ENCODE measurements around the gene TNFSF15.

The TNFSF15 gene

GRCh38 chr9:114754581-114754980 is 51.3 kb downstream of the TNFSF15 start:
- TF ChIP-seq EZH2phosphoT487 (conservative IDR thresholded peaks at IDR 0.05; ENCODE audit: low read length) (no peak), CTCF (IDR thresholded peaks at IDR 0.05; ENCODE audit: insufficient read depth, low read length, poor library complexity, severe bottlenecking) (no peak)
- no peaks in the 10 kb centered on the region for H3K36me3 ChIP-seq (ENCODE audit: low read length)
- no peak overlapping the region for H3K4me3 ChIP-seq (ENCODE audit: insufficient read depth, low read length, poor library complexity, severe bottlenecking)
- H3K79me2 ChIP-seq (ENCODE audit: insufficient read depth, low read length), result no peaks in the 10 kb centered on the region
- H4K20me1 ChIP-seq (ENCODE audit: low read depth, low read length), result no peaks in the 10 kb centered on the region
- no peaks in the 10 kb centered on the region for H3K9me3 ChIP-seq (ENCODE audit: insufficient read depth, low read length)
- H2AFZ ChIP-seq (ENCODE audit: low read depth, low read length, severe bottlenecking), result no peak overlapping the region
- no peak overlapping the region for H3K9ac ChIP-seq (ENCODE audit: low read length)
- H3K9me2 ChIP-seq (replicated peaks; ENCODE audit: insufficient read depth, low read length), result no peaks in the 10 kb centered on the region
- no peaks in the 10 kb centered on the region for H3K27me3 ChIP-seq (ENCODE audit: low read length)
- H3K27ac ChIP-seq (ENCODE audit: low read depth, low read length), result no peak overlapping the region
- no peaks in the 10 kb centered on the region for H3F3A ChIP-seq (ENCODE audit: insufficient read depth)
- H3K4me2 ChIP-seq (ENCODE audit: low read depth, low read length, poor library complexity, severe bottlenecking), result no peak overlapping the region

GRCh38 chr9:114746591-114747346 is 59.1 kb downstream of the TNFSF15 start:
- H3F3A ChIP-seq (ENCODE audit: insufficient read depth), result no peaks in the 10 kb centered on the region
- no peak overlapping the region for H2AFZ ChIP-seq (ENCODE audit: low read depth, low read length, severe bottlenecking)
- no peaks in the 10 kb centered on the region for H3K9me3 ChIP-seq (ENCODE audit: insufficient read depth, low read length)
- no peak overlapping the region for H3K4me2 ChIP-seq (ENCODE audit: low read depth, low read length, poor library complexity, severe bottlenecking)
- no peaks in the 10 kb centered on the region for H3K9me2 ChIP-seq (replicated peaks; ENCODE audit: insufficient read depth, low read length)
- H3K79me2 ChIP-seq (ENCODE audit: insufficient read depth, low read length), result no peaks in the 10 kb centered on the region
- H3K36me3 ChIP-seq (ENCODE audit: low read length), result no peaks in the 10 kb centered on the region
- TF ChIP-seq EZH2phosphoT487 (conservative IDR thresholded peaks at IDR 0.05; ENCODE audit: low read length) (no peak), CTCF (IDR thresholded peaks at IDR 0.05; ENCODE audit: insufficient read depth, low read length, poor library complexity, severe bottlenecking) (no peak)
- no peak overlapping the region for H3K9ac ChIP-seq (ENCODE audit: low read length)
- no peaks in the 10 kb centered on the region for H4K20me1 ChIP-seq (ENCODE audit: low read depth, low read length)
- H3K27ac ChIP-seq (ENCODE audit: low read depth, low read length), result no peak overlapping the region
- no peak overlapping the region for H3K4me3 ChIP-seq (ENCODE audit: insufficient read depth, low read length, poor library complexity, severe bottlenecking)
- no peaks in the 10 kb centered on the region for H3K27me3 ChIP-seq (ENCODE audit: low read length)

- TF ChIP-seq CTCF (IDR thresholded peaks at IDR 0.05; ENCODE audit: insufficient read depth, low read length, poor library complexity, severe bottlenecking) (no peak), EZH2phosphoT487 (conservative IDR thresholded peaks at IDR 0.05; ENCODE audit: low read length) (no peak)
- no peaks in the 10 kb centered on the region for H3K36me3 ChIP-seq (ENCODE audit: low read length)
- H2AFZ ChIP-seq (ENCODE audit: low read depth, low read length, severe bottlenecking), result no peak overlapping the region
- H3K9ac ChIP-seq (ENCODE audit: low read length), result no peak overlapping the region
- no peak overlapping the region for H3K4me3 ChIP-seq (ENCODE audit: insufficient read depth, low read length, poor library complexity, severe bottlenecking)
- no peak overlapping the region for H3K27ac ChIP-seq (ENCODE audit: low read depth, low read length)
- H3K9me3 ChIP-seq (ENCODE audit: insufficient read depth, low read length), result no peaks in the 10 kb centered on the region
- no peaks in the 10 kb centered on the region for H3K9me2 ChIP-seq (replicated peaks; ENCODE audit: insufficient read depth, low read length)
- H4K20me1 ChIP-seq (ENCODE audit: low read depth, low read length), result no peaks in the 10 kb centered on the region
- no peaks in the 10 kb centered on the region for H3K27me3 ChIP-seq (ENCODE audit: low read length)
- H3F3A ChIP-seq (ENCODE audit: insufficient read depth), result no peaks in the 10 kb centered on the region
- no peak overlapping the region for H3K4me2 ChIP-seq (ENCODE audit: low read depth, low read length, poor library complexity, severe bottlenecking)
- H3K79me2 ChIP-seq (ENCODE audit: insufficient read depth, low read length), result no peaks in the 10 kb centered on the region
These were observed 59.8 kb downstream of the TNFSF15 start for GRCh38 chr9:114745879-114746550.
